Islet of Langerhans (tissue), 1 donor: ENCODE data around the gene RIC3.

Experiments used
- FAIRE-seq: peaks from one replicate; lab custom pipeline; 2011; peaks lifted over from hg19 to GRCh38; lab: Jason Lieb, UNC

The RIC3 gene

GRCh38 chr11:8086571-8086970 is 82.3 kb downstream of the RIC3 start:
- FAIRE-seq, result no peak

- no peak for FAIRE-seq
Observed at GRCh38 chr11:8086001-8086479, 82.8 kb downstream of the RIC3 start.

GRCh38 chr11:8085011-8085645 is 83.7 kb downstream of the RIC3 start:
- FAIRE-seq, result no peak

- FAIRE-seq, result no peak
Observed at GRCh38 chr11:8084352-8084751, 84.5 kb downstream of the RIC3 start.

GRCh38 chr11:8083871-8084281 is 84.9 kb downstream of the RIC3 start:
- FAIRE-seq, result no peak

- no peak for FAIRE-seq
Observed at GRCh38 chr11:8083088-8083395, 85.8 kb downstream of the RIC3 start.

GRCh38 chr11:8082391-8083087 is 86.3 kb downstream of the RIC3 start:
- no peak for FAIRE-seq

- FAIRE-seq, result no peak
Observed at GRCh38 chr11:8081591-8082250, 87.1 kb downstream of the RIC3 start.

GRCh38 chr11:8080674-8081590 is 87.9 kb downstream of the RIC3 start, which contains the start of gene TUB:
TSS of gene TUB (plus strand) at chr11:8081211. CDS start at chr11:8081511, 300 bp downstream.
- no peak for FAIRE-seq

GRCh38 chr11:8080069-8080670 is 88.7 kb downstream of the RIC3 start:
- FAIRE-seq, result no peak

- FAIRE-seq, result no peak
Observed at GRCh38 chr11:8079111-8079675, 89.6 kb downstream of the RIC3 start.

GRCh38 chr11:8075119-8075726 is 93.6 kb downstream of the RIC3 start:
- no peak for FAIRE-seq

- no peak for FAIRE-seq
Observed at GRCh38 chr11:8071616-8072581, 96.9 kb downstream of the RIC3 start.

- FAIRE-seq, result no peak
Observed at GRCh38 chr11:8070417-8071115, 98.3 kb downstream of the RIC3 start.

GRCh38 chr11:8069771-8070170 is 99.1 kb downstream of the RIC3 start:
- FAIRE-seq, result no peak

GRCh38 chr11:8068605-8069221 is 100.1 kb downstream of the RIC3 start:
- no peak for FAIRE-seq

GRCh38 chr11:8067929-8068575 is 100.8 kb downstream of the RIC3 start:
- FAIRE-seq, result no peak

GRCh38 chr11:8067567-8067928 is 101.3 kb downstream of the RIC3 start:
- FAIRE-seq, result no peak
